GM21447 (cell line): ENCODE data around the gene INSRR.

ENCODE experiments used
- ATAC-seq: cut with Tn5 transposase; IDR thresholded peaks from one replicate; pipeline ENCODE4 v1.9.1; 2021; ENCODE audit not compliant: unreplicated experiment

INSRR gene

GRCh38 chr1:156875341-156875615 is 16.4 kb upstream of the INSRR start:
- no peak for ATAC-seq

GRCh38 chr1:156874572-156875340 is 15.8 kb upstream of the INSRR start:
- no peak for ATAC-seq

GRCh38 chr1:156874142-156874541 is 15.2 kb upstream of the INSRR start:
- no peak for ATAC-seq

GRCh38 chr1:156873659-156874058 is 14.7 kb upstream of the INSRR start:
- ATAC-seq: no peak

GRCh38 chr1:156869455-156869854 is 10.5 kb upstream of the INSRR start:
- ATAC-seq: no peak

- ATAC-seq: no peak
Measured at GRCh38 chr1:156868341-156868740, 9.4 kb upstream of the INSRR start.

GRCh38 chr1:156866249-156866909 is 7.5 kb upstream of the INSRR start:
- no peak for ATAC-seq

- no peak for ATAC-seq
Measured at GRCh38 chr1:156865865-156866248, 6.9 kb upstream of the INSRR start.

- no peak for ATAC-seq
Measured at GRCh38 chr1:156865258-156865657, 6.3 kb upstream of the INSRR start.

GRCh38 chr1:156864796-156865195 is 5.9 kb upstream of the INSRR start:
- ATAC-seq: no peak

- no peak for ATAC-seq
Measured at GRCh38 chr1:156863631-156864030, 4.7 kb upstream of the INSRR start.

- no peak for ATAC-seq
Measured at GRCh38 chr1:156862997-156863599, 4.2 kb upstream of the INSRR start.

GRCh38 chr1:156862584-156862983 is 3.7 kb upstream of the INSRR start:
- ATAC-seq: no peak

- ATAC-seq: no peak
Measured at GRCh38 chr1:156860628-156861423, 1.9 kb upstream of the INSRR start, which contains the start of gene NTRK1. NTRK1 (plus strand) TSS chr1:156860865; CDS start chr1:156860935, 70 bp downstream.

GRCh38 chr1:156860113-156860627 is 1.3 kb upstream of the INSRR start:
- ATAC-seq: no peak

GRCh38 chr1:156859523-156860112 is 701 bp upstream of the INSRR start:
- ATAC-seq: no peak

- ATAC-seq: no peak
Measured at GRCh38 chr1:156858555-156858956, 361 bp downstream of the INSRR start.

- ATAC-seq: no peak
Measured at GRCh38 chr1:156857532-156857931, 1.4 kb downstream of the INSRR start.

- no peak for ATAC-seq
Measured at GRCh38 chr1:156856282-156856785, 2.6 kb downstream of the INSRR start.

GRCh38 chr1:156854634-156855033 is 4.3 kb downstream of the INSRR start:
- no peak for ATAC-seq

GRCh38 chr1:156853761-156854160 is 5.2 kb downstream of the INSRR start:
- ATAC-seq: no peak
